Activated CD8-positive, alpha-beta T cell treated with anti-CD3 and anti-CD28 coated beads for 36 hours (primary cell): ENCODE results near the gene GPR25. TPM values are rescaled to one million over a fixed set of nuclear protein-coding genes. Genes with fewer than 3 reads are reported as not detected.

Experiments used
- ATAC-seq: fragments of 200-7000 bp; cut with Tn5 transposase; one replicate; pipeline ENCODE4 v1.10.0; 2021; ENCODE audit warnings: mild to moderate bottlenecking, moderate library complexity
- CTCF ChIA-PET: fragments of 350-600 bp; sonication (Branson Sonifier 250); formaldehyde crosslinking; loops from one replicate; lab custom pipeline; 2021; ENCODE audit warnings: antibody characterized with exemption; lab: Charles Lee
- POLR2A ChIA-PET: fragments of 350-600 bp; sonication (Branson Sonifier 250); formaldehyde crosslinking; loops from one replicate; lab custom pipeline; 2021; ENCODE audit warnings: antibody characterized with exemption; lab: Charles Lee
- DNase-seq: peaks from one replicate; pipeline ENCODE4 v3.0.0-alpha.2; 2020
- H3K27ac Mint-ChIP-seq: one replicate; pipeline ENCODE4 v1.8.0; 2021; ENCODE audit warnings: mild to moderate bottlenecking, mixed read lengths
- H3K27me3 Mint-ChIP-seq: one replicate; pipeline ENCODE4 v1.8.0; 2021; ENCODE audit warnings: mixed read lengths
- H3K36me3 Mint-ChIP-seq: one replicate; pipeline ENCODE4 v1.8.0; 2021; ENCODE audit warnings: low read depth, mixed read lengths
- H3K4me1 Mint-ChIP-seq: one replicate; pipeline ENCODE4 v1.8.0; 2021; ENCODE audit warnings: low read depth, mixed read lengths
- H3K4me3 Mint-ChIP-seq: one replicate; pipeline ENCODE4 v1.8.0; 2021; ENCODE audit warnings: mild to moderate bottlenecking, moderate library complexity, mixed read lengths
- H3K9me3 Mint-ChIP-seq: one replicate; pipeline ENCODE4 v1.8.0; 2021; ENCODE audit warnings: mixed read lengths
- CTCF ChIP-seq: fragments of 200-600 bp; IDR thresholded peaks from one replicate; pipeline ENCODE4 v1.8.0; 2022; ENCODE audit warnings: antibody characterized with exemption, mild to moderate bottlenecking
- intact Hi-C: fragments of 100-400 bp; cut with micrococcal nuclease; formaldehyde crosslinking; loops from one replicate; pipeline ENCODE4 v1.10.0; 2022
- total RNA-seq, 2 experiments: library from RNA; stranded (reverse); gene quantifications; one replicate each; pipeline ENCODE4 v1.2.3, GENCODE V29; 2021

The GPR25 gene
- total RNA-seq, result under 1 TPM; 0.29 to 0.34 TPM

GRCh38 chr1:200872446-200873115 is at the start of gene GPR25:
TSS of gene GPR25 (plus strand) at chr1:200872981. CDS start at chr1:200873038, 57 bp downstream.
- H3K4me3 Mint-ChIP-seq, result peak within 1 kb of the TSS; percentile 14
- peaks cover 36% of the 10 kb centered on the region for H3K4me1 Mint-ChIP-seq
- DNase-seq, result no peak
- intact Hi-C loops, result no loop called here
- peaks cover 47% of the 10 kb centered on the region for H3K27me3 Mint-ChIP-seq
- no peak for ATAC-seq
- TF ChIP-seq CTCF, result no peak
- POLR2A ChIA-PET, result interaction anchor here (1.0 kb wide), 1 partner anchor 29 kb away, joined by 3 read pairs; no protein-coding TSS in a partner anchor
- H3K27ac Mint-ChIP-seq, result no peak within 1 kb of the TSS
- no peaks in the 10 kb centered on the region for H3K9me3 Mint-ChIP-seq
- no peaks in the 10 kb centered on the region for H3K36me3 Mint-ChIP-seq
- CTCF ChIA-PET, result no interaction called here

- POLR2A ChIA-PET, result no interaction called here
These were observed 41.7 kb upstream of the GPR25 start for GRCh38 chr1:200831091-200831490.

GRCh38 chr1:200834383-200834782 is 38.4 kb upstream of the GPR25 start:
- no peak for TF ChIP-seq CTCF
- Mint-ChIP-seq H3K4me1 (no peaks in the 10 kb centered on the region), H3K9me3 (no peaks in the 10 kb centered on the region), H3K27ac (no peak overlapping the region), H3K27me3 (no peaks in the 10 kb centered on the region), H3K4me3 (no peak overlapping the region), H3K36me3 (no peaks in the 10 kb centered on the region)
- no peak for ATAC-seq
- ChIA-PET POLR2A (no interaction called here), CTCF (no interaction called here)
- no peak for DNase-seq
- intact Hi-C loops, result no loop called here

More at GRCh38 chr1:200831091-200831490, 41.7 kb upstream of the GPR25 start:
- intact Hi-C loops, result no loop called here
- peaks cover 3% of the 10 kb centered on the region for H3K4me1 Mint-ChIP-seq
- no peaks in the 10 kb centered on the region for H3K9me3 Mint-ChIP-seq
- no peaks in the 10 kb centered on the region for H3K36me3 Mint-ChIP-seq
- CTCF ChIA-PET, result no interaction called here
- no peak for TF ChIP-seq CTCF
- ATAC-seq, result no peak
- H3K4me3 Mint-ChIP-seq, result no peak overlapping the region
- no peak for DNase-seq
- no peak overlapping the region for H3K27ac Mint-ChIP-seq
- H3K27me3 Mint-ChIP-seq, result no peaks in the 10 kb centered on the region

GRCh38 chr1:200836213-200836612 is 36.6 kb upstream of the GPR25 start:
- ChIA-PET CTCF (interaction anchor here (0.9 to 1.8 kb wide), 2 partner anchors 35 to 145 kb away, joined by 3 to 4 read pairs; no protein-coding TSS in a partner anchor), POLR2A (no interaction called here)
- Mint-ChIP-seq H3K27me3 (no peaks in the 10 kb centered on the region), H3K4me3 (no peak overlapping the region), H3K4me1 (no peaks in the 10 kb centered on the region), H3K27ac (no peak overlapping the region), H3K9me3 (no peaks in the 10 kb centered on the region), H3K36me3 (no peaks in the 10 kb centered on the region)
- DNase-seq (no peak), ATAC-seq (no peak)
- intact Hi-C loops, result no loop called here
- TF ChIP-seq CTCF, result no peak

GRCh38 chr1:200837931-200838571 is 34.7 kb upstream of the GPR25 start:
- DNase-seq (no peak), ATAC-seq (no peak)
- H3K9me3 Mint-ChIP-seq, result no peaks in the 10 kb centered on the region
- no peaks in the 10 kb centered on the region for H3K4me1 Mint-ChIP-seq
- H3K4me3 Mint-ChIP-seq, result no peak overlapping the region
- H3K27me3 Mint-ChIP-seq, result no peaks in the 10 kb centered on the region
- POLR2A ChIA-PET, result no interaction called here
- no peak overlapping the region for H3K27ac Mint-ChIP-seq
- intact Hi-C loops, result no loop called here
- peak; percentile 59 for TF ChIP-seq CTCF
- no peaks in the 10 kb centered on the region for H3K36me3 Mint-ChIP-seq
- CTCF ChIA-PET, result interaction anchor here (0.8 to 1.8 kb wide), 6 partner anchors 9 to 282 kb away, joined by 3 to 4 read pairs (median 4); no protein-coding TSS in a partner anchor
